Renal cortical epithelial cell (primary cell): ENCODE data around the gene RNF44. TPM values are rescaled to one million over a fixed set of nuclear protein-coding genes. Genes with fewer than 3 reads are reported as not detected.
A peak's percentile ranks its signal among the peaks of the same experiment; 100 is the strongest.

ENCODE experiments used
- DNase-seq: peaks from one replicate; pipeline ENCODE4 v3.0.0-alpha.2; 2011; ENCODE audit warnings: low read depth
- total RNA-seq: library from RNA; depleted of rRNA; stranded (reverse); fragments of >200 nt; gene quantifications from 2 replicates; pipeline ENCODE4 v1.2.3, GENCODE V29; 2014

RNF44 gene
- total RNA-seq, 1 donor from 2014 or later, result 13.6 TPM

DNA sequence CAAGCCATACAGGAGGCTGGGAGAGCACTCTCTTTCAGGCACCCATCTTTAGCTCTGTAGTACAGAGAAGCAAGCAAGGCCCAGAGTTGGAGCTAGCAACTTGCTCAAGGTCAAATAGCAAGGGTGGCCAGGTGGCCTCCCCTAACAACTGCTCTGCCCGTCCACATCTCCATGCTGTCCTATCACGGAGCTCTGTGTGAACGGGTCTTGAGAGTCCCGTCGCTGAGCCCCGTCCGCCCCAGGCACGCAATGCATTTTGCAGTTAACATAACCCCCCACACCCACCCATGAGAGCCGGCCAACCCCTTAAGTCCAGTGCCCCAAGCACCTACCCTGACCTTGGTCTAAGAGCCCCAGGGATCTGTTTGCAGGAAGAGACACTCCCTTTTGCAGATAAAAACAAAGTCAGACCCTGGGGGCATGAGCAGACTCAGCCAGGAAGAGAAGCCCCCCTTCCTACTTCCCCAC, 1.5 kb downstream of the RNF44 start:
- no peak for DNase-seq

DNA sequence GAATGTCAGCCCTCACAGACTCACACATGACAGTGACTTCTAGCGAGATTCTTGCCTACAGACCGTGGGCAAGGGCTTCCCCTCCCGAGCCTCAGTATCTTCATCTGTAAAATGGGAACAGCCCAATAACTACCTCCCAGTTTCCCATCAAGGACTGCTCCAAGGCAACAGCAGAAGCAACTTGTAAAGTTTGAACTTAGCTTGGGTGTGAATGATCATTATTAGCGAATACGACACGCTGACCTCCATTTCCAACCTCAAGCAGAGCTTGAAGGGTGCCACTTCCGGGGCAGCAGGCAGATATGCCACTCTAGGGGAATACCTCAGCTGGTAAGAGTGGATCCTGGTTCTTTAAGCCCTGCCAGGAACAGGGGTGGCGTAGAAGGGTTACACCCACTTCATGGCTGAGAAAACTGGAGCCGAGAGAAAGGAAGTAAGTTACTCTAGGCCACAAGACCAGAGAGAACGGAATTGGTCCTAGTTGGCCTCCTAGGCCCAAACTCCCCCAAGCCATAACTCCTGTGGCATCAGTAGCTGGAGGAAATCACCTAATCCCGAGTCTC, 2.0 kb downstream of the RNF44 start:
- peak; percentile 62 for DNase-seq

DNA sequence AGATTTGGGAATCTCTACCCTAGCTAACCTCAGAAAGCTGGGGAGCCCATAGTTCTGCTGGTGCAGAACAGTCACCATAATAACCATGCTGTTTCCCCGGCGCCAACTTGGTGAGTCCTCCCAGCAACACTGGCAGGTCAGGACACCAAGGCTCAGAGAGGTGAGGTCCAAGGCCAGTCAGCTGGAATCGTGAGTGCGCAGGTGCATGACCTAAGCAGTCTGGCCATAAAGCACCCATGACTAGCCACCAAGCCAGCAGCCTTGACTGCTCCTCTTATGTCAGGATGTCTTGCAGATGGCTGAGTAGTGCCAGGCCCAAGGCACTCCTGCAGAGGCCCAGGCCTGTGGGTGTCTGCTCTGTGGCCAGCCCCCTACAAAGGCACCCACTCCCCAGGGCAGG, 2.6 kb downstream of the RNF44 start:
- DNase-seq, result no peak

DNA sequence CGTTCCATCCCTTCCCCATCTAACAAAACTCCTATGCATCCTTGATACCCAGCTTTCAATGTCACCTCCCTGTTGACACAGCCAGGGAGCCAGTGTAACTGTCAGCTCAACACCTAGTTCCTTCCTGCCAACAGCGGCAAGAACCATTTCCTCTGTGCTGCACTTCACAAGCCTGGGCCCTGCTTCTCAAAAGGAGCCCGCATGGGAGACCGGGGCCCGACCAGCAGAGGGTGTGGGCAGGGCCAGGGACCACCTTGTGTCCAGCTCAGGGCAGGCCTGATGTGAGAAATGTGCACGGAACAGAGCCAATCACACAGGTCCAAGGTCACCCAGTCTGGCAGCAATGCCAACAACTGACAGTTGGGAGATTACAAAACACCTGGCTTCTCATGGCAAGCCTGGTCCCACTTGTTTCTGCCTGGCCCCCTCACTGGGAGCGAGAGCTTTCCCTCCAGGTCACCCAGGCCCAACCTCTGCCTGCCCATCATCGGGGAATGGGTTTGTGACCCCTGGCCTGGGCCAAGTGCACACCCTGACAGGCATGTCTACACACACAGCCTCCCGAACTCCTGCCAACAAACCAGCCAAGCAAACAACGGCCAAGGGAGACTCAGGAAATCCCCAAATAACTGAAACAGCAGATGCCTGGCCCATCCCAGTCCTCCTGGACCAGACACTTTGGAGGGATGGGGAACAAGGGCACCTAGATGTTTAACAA, 3.1 kb downstream of the RNF44 start:
- DNase-seq, result peak; percentile 36

DNA sequence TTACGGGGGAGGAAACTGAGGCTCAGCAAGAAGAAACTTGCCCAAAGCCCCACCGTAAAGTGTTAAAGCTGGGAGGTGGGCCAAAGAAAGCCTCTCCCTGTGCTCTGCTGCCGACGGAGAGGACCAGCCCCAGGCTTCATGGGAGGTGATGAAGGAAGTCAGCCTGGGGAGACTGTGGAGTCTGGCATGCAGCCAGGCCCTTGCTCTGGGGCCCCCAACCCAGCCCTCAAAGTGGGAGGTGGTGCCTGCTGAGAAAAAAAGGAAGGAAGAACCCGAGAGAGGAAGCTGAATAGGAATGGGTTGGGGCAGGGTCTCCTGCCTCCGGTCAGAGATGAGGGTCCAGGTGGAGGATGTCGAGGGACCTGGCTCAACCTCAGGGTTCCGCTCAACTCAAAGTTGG, 3.8 kb downstream of the RNF44 start:
- no peak for DNase-seq

DNA sequence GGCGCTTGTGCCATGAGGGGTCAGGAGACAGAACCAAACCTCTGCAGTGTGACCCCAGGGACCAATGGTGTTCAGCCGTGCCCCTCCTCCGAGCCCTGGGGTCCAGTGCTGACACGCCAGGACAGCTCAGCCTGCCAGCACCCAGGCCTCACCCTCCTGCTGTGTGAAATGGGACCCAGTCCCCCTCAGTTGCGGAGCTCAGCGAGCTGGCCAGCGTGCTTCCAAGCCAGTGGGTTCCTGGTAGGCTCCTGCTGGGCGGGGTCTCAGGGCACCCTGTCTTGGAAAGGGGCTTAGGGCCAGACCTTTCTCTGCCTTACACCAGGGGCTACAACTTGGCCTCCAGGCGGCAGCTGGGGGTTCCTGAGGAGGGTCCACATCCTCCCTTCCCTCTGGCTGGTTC, 4.4 kb downstream of the RNF44 start:
- no peak for DNase-seq

DNA sequence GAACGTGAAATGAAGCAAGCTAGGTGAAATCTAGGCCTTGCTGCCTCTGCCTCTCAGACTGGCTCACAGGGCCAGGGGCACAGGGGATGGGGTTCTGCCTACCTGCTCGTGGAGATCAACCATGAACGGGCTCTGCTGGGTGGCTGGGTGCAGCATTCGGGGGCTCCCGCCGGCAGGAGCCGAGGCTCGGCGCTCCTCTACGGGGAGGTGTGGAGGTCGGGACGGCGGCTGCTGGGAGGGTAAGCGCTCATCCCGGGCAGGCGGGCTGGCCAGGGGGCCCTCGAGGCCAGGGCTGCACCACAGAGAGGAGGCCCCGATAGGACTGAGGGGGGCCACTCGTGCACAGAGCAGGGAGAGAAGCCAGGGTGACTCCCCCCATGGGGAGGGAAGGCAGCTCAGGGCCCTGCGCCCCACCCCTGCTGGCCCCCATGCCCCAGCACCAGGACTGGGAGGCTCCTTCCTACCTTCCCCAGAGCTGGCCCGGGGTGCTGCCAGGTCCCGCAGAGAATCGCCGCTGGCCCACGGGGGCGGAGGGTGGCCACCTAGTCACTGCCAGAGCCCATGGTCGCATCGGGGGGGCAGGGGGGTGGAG, 5.2 kb downstream of the RNF44 start:
- no peak for DNase-seq

DNA sequence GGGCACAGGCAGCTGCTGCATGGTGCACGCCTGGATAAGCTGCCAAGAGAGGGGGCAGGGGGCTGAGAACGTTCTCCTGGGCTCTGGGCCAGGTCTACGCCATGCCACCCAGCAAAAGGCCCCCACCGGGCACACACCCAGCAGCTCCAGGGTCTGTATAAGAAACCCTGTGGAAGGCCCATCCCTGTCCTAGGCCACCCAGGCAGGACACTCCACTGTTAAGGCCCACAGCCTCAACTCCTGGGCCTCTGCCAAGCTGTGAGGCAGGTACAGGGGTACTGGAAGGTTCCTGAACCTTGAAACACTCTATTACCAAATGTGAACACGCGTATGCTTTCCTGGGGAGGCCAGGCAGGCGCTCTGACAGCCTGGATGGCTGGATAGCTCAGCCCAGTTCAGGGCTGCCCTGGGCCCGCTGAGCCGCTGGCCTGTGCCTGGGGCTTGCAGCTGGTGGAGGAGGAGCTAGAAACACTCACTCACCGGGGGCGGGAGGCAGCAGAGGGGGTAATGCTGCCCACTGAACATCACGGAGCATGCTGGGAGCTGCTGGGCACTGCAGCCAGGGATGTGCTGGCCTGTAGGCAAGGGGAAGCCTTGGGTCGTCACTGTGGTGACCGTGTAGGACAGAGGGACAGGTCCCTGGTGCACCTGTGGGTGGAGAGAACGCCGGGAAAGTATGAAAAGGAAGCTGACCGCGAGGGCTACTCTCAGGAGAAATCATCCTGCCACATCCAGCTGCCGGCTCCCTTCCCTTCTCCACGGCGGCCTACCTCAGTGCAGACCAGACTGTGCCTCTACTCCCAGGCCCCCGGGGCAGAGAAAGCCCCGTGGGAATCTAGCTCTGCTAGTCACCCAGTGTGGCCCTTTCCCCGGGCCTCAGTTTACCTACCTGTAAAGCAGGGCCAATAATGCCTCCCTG, 6.0 kb downstream of the RNF44 start:
- DNase-seq, result no peak

DNA sequence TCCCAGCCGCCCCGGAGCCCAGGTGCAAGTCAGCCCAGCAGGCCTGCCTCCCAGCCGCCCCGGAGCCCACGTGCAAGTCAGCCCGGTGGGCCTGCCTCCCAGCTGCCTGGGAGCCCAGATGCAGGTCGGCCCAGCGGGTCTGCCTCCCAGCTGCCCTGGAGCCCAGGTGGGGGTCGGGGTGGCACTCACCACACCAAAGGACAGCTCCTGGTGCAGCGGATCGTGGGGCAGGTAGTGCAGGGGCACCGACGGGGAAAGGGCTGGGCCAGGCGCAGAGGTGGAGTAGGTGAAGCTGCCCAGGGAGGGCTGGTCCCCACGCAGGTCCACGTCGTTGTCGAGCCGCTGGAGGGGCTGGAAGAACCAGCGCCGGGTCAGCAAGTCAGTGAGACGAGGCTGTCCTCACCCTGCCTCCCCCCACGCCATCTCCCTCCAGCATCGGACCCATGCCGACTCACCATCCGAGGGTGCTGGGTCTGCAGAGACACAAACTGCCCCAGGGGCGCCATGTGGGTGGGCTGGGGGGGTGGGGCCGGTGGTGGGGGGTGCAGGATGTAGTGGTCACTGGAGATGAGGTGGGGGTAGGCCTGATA, 6.7 kb downstream of the RNF44 start:
- no peak for DNase-seq

DNA sequence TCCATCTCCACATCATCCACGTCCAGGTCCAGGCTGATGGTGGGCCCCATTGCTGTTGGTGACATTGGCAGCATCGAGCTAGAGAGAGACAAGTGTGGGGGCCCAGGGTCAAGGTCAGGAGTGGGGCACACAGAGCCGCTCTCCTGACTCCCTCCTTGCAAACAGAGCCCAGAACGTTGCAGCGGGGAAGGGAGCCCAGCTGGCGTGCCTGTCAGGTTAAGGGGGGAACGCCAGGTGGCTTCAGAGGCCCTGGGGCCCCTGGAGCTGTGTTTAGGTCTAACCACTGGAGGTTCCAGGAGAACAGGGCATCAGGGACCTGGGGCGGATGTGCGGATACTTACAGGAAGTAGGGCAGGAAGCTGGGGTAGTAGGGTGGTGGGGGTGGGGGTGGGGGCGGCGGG, 7.5 kb downstream of the RNF44 start:
- no peak for DNase-seq

DNA sequence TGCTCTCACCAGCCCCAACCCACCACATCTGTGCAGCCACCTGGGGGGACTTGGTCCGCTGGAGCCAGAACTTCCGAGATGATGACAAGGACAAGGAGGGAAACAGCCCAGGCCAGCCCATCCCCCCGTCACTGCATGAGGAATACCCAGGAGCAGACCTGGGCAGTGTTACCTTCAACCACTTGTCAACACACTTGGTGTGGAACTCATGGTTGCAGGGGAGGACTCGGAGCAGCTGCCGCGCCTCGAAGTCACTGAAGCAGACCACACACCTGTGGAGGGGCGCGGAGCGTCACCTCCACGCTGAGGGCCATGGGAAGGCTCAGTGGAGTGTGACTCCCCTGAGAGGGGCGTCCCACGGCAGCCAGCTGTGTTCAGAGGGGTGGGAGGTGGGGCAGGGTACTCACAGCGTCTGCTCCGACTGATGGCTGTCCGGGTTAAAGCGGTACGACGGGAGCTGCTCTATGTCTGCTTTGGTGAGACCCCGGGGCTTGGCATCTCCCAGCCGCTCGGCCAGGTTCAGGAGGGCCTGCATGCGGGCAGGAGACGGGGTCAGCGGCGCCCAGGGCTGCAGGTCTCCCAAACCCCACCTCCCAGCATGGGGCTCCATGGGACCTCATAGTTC, 8.0 kb downstream of the RNF44 start:
- no peak for DNase-seq

DNA sequence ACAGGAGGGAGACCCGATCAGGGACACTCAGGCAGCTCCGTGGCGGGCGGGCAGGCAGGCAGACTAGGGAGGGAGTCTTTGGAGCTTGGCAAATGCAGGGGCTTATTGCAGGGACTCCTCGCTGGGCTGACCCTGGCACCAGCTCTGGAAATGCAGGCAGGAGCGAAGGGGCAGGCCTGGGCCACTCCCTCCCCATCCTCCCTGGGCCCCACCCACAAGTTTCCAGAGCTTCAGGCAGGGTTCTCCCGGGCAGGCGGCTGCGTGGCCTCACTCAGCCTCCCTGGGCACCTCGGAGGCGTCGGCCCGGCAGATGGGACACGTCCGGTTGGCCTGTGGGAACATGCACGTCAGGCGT, 8.5 kb downstream of the RNF44 start:
- no peak for DNase-seq

DNA sequence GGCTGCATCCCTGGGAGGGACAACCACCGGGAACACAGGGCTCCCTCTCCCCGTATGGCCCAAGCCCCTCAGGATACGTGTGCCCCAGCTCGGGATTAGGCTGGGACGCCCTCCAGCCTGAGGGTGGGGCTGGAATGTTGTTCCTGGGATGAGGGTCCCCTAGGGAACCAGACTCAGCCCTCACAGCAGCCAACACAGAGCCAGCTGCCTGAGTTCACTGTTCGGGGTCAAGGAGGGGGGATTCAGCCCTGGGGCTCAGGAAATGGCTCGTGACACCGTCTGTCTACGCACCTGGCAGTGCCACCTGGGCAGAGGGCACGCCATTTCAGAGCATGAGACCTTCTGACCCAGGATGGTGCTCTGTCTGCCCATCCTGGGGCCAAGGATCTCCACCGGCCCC, 8.9 kb downstream of the RNF44 start:
- DNase-seq, result no peak

DNA sequence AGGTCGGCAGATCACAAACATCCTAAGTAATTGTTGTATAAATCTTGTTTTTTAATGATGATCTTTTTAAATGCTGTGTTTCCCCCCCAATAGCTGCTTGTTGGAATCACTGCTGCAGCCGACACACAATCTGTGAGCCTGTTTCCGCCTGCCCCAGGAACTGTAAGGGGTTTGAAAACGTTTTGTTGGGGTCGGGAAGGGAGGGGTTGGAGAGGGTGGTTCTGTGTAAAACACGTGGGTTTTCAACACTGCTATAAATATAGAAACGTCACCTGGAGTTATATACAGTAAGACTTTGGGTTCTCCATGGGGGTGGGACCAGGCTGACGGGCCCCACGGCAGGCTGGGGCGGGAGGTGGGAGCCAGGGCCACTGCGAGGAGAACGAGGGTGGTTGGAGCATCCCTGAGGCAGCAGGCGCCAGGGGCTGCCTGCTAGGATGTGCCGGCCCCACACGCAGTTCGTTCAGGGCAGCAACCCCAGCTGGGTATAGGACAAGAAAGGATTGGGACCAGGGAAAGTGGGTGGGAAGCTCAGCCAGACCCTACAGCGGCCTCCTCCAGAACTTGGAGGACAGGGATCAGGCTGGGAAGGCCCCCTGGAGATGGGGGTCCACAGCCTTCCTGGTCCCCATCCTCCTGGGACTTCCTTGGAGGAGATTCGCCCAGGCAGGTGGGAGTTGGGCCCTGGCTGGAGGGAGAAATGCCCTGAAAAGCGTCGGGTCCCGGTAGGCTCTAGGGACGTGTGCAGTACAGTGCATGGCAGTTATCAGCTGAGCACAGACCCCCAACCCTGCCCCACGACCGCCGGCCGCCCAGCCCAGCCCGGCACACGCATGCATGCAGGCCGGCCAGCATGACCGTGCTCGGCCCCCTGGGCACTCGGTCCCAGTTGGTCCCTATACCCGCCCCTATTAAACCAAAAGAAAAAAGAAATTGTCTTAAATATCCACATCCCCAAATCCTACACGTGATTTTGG, 9.7 kb downstream of the RNF44 start:
- DNase-seq, result no peak

DNA sequence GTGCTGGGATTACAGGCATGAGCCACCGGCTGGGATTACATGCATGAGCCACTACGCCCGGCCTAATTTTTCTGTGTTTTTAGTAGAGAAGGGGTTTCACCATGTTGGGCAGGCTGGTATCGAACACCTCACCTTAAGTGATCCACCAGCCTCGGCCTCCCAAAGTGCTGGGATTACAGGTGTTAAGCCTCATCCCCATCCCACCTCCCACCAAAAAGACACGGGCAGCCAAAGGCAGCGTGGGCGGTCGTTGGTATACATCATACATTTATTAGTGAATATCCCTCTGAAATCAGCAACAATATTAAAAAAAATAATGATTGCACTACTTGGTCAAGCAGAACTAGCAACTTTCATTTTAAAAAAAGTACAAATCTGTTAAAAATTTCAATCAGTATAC, 10.7 kb downstream of the RNF44 start:
- no peak for DNase-seq

DNA sequence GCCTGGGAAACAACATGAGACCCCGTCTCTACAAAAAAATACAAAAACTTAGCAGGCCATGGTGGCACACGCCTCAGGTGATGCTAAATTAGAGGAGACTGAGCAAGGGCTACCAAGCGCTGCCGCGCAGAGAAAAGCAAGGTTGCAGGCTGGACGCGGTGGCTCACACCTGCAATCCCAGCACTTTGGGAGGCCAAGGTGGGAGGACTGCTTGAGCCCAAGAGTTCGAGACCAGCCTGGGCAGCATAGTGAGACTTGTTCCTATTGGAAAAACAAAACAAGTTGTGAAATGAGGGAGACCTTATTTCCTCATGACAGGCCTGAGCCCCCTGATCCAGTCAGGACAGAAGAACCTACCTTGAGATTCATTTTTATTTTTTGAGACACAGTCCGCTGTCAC, 11.5 kb downstream of the RNF44 start:
- no peak for DNase-seq

DNA sequence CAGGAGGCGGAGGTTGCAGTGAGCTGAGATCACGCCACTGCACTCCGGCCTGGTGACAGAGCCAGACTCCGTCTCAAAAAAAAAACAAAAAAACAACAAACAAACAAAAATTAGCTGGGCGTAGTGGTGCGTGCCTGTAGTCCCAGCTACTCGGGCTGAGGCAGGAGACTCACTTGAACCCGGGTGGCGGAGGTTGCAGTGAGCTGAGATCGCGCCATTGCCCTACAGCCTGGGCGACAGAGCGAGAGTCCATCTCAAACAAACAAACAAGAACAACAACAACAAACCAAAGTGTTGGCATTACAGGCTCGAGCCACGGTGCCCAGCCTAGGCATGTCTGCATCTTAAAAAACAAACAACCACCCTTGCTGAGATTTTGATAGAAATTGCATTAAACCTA, 12.2 kb downstream of the RNF44 start:
- DNase-seq, result no peak

DNA sequence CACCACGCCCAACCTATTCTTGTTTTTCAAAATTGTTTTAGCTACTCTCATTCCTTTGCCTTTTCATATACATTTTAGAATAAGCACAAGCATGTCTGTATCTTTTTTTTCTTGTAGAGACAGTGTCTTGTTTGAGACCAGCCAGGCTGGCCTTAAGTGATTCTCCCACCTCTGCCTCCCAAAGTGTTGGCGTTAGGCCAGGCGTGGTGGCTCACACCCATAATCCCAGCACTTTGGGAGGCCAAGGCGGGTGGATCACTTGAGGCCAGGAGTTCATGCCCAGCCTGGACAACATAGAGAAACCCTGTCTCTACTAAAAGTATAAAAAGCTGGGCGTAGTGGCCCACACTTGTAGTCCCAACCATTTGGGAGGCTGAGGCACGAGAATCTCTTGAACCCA, 13.1 kb downstream of the RNF44 start:
- no peak for DNase-seq

DNA sequence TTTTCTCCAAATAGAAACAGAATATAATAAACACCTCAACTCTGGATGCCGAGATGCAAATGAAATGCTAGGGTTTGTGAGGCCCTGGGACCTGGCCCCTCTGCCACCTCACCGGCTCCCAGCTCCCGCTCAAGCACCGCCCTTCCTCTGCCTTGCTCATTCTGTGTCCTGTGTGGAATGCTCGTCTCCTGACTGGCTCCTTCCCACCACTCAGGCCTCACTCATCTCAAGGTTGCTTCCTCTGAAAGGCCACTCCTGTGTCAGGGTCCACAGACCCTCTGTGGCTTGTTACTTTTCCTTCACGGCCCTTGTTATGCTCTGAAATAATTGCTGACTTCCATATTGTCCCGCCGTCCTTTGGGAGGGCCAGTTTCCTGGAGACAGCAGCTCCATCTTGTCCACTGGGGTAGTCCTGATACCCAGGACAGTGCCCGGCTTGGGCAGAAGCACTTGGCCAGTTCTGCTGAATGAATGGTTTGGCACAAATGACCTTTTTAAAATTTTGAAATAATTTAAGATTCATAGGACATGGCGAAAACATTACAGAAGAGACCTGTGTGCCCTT, 15.4 kb downstream of the RNF44 start:
- DNase-seq, result no peak

DNA sequence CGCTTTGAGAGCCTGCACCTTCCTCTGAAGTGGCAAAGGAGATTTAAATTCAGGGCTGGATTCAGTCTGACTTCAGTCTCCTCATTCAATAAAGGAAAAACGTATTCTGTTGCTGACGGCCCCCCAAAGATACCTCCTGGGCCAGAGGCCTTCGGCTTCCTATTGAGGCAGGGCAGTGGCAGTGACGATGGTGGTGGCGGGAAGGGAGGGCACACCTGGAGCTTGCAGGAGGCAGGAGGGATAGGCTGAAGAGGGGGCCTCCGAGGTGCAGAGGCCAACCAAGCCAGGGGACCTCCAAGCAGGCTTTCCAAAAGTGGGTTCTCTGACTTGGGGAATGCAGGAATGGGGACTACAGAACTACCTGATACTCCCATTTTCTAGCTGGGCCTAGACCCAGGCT, 15.9 kb downstream of the RNF44 start:
- no peak for DNase-seq
